Glutamatergic neuron (in vitro differentiated cells): Measurements from ENCODE around the gene COL15A1. TPM values are rescaled to one million over a fixed set of nuclear protein-coding genes. Genes with fewer than 3 reads are reported as not detected.

Experiments
- DNase-seq: peaks from one replicate; pipeline ENCODE4 v3.0.0; 2022
- H3K27ac Mint-ChIP-seq: one replicate; pipeline ENCODE4 v1.8.0; 2020; ENCODE audit warnings: mild to moderate bottlenecking, mixed read lengths, inconsistent platforms; ENCODE audit not compliant: unreplicated experiment
- H3K27me3 Mint-ChIP-seq: one replicate; pipeline ENCODE4 v1.8.0; 2020; ENCODE audit warnings: mild to moderate bottlenecking, moderate library complexity, mixed read lengths, inconsistent platforms; ENCODE audit not compliant: unreplicated experiment
- H3K36me3 Mint-ChIP-seq: one replicate; pipeline ENCODE4 v1.8.0; 2020; ENCODE audit warnings: mild to moderate bottlenecking, mixed read lengths, inconsistent platforms; ENCODE audit not compliant: unreplicated experiment
- H3K4me1 Mint-ChIP-seq: one replicate; pipeline ENCODE4 v1.8.0; 2020; ENCODE audit warnings: mild to moderate bottlenecking, low read depth, mixed read lengths, inconsistent platforms; ENCODE audit not compliant: unreplicated experiment
- H3K4me3 Mint-ChIP-seq: one replicate; pipeline ENCODE4 v1.8.0; 2020; ENCODE audit warnings: mild to moderate bottlenecking, mixed read lengths, inconsistent platforms; ENCODE audit not compliant: unreplicated experiment
- H3K9me3 Mint-ChIP-seq: one replicate; pipeline ENCODE4 v1.8.0; 2020; ENCODE audit warnings: mild to moderate bottlenecking, moderate library complexity, mixed read lengths, inconsistent platforms; ENCODE audit not compliant: unreplicated experiment
- total RNA-seq: library from RNA; stranded (reverse); fragmentation: NEBNext Ultra II Directional; extraction: Animal tissue kit (Norgen Biotek cat#: 25700); gene quantifications from one replicate; pipeline ENCODE4 v1.2.1, GENCODE V29; 2021; ENCODE audit not compliant: unreplicated experiment
- TF ChIP-seq, protein P1 (sequence below): fragments of 200-600 bp; sonication (generic); IDR thresholded peaks from one replicate; pipeline ENCODE4 v1.5.0; 2021; ENCODE audit not compliant: partially characterized antibody, unreplicated experiment

Gene COL15A1
- total RNA-seq, 1 donor from 2014 or later: not detected

DNA sequence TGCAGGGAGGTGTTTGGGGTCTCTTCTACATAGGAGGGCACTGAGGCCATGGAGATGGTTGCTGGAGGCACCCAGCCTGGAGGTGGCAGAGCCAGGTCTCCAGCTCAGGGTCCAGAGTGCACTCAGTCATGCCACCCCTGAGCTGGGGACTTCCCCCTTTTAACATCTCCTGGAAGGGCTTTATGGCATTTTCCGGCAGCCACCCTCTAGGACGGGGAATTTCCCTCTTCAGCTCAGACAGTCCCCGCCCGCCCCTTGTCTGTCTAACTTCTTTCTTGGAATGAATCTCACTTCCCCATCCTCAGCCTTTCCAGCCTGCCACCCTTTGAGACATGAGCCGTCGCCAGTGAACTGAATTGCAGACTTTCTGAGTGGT lies 49.9 kb downstream of the COL15A1 start:
- no peak for DNase-seq

DNA sequence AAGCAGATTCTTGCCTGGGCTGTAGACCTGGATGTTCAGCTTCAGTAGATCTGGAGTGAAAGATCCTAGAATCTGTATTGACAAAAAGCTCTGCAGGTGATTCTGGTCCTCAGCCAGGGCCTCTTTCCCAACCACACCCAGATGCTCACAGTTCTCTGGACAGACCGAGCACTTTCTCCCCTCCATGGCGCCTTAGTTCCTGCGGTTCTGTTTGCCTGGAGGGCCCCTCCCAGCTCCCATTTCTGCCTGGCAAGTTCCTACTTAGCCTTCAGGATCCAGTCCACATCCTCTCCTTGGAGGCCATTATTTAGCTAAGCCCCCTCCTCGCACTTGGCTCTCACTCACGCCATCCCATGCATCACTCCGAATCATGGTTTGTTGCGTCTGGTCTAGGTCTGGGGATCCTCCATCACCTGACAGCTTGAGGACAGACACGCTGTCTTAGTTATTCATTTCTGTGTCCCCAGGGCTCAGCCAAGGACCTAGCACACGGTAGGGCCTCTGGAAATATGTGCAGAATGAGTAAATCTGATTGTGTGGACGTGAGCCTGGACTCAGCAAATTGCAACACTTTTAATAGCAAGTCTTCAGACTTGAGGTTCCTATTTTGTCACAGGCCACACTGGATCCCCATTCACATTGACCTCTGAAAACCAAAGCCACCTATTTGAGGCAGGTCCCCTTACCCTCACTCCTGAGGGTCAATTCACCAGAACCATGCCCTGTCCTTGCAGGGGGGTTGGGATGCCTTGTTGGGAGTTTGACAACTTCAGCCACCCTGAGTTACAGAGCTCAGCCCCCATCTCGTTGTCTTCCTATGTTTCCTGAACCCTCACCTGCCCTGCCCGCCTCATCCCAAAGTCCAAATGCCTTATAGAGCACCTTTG lies 50.7 kb downstream of the COL15A1 start:
- Mint-ChIP-seq H3K27me3 (peaks cover 10% of the 10 kb centered on the region), H3K4me3 (no peak overlapping the region), H3K9me3 (peaks cover 3% of the 10 kb centered on the region), H3K4me1 (peaks cover 8% of the 10 kb centered on the region), H3K27ac (no peak overlapping the region), H3K36me3 (no peaks in the 10 kb centered on the region)
- no peak for DNase-seq
- TF ChIP-seq, protein P1, sequence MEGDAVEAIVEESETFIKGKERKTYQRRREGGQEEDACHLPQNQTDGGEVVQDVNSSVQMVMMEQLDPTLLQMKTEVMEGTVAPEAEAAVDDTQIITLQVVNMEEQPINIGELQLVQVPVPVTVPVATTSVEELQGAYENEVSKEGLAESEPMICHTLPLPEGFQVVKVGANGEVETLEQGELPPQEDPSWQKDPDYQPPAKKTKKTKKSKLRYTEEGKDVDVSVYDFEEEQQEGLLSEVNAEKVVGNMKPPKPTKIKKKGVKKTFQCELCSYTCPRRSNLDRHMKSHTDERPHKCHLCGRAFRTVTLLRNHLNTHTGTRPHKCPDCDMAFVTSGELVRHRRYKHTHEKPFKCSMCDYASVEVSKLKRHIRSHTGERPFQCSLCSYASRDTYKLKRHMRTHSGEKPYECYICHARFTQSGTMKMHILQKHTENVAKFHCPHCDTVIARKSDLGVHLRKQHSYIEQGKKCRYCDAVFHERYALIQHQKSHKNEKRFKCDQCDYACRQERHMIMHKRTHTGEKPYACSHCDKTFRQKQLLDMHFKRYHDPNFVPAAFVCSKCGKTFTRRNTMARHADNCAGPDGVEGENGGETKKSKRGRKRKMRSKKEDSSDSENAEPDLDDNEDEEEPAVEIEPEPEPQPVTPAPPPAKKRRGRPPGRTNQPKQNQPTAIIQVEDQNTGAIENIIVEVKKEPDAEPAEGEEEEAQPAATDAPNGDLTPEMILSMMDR: no peak

More for the DNA sequence above, 49.9 kb downstream of the COL15A1 start:
- Mint-ChIP-seq H3K27me3 (peaks cover 12% of the 10 kb centered on the region), H3K9me3 (peaks cover 3% of the 10 kb centered on the region), H3K4me1 (peaks cover 5% of the 10 kb centered on the region), H3K4me3 (no peak overlapping the region), H3K36me3 (no peaks in the 10 kb centered on the region), H3K27ac (no peak overlapping the region)
- TF ChIP-seq, protein P1: no peak

DNA sequence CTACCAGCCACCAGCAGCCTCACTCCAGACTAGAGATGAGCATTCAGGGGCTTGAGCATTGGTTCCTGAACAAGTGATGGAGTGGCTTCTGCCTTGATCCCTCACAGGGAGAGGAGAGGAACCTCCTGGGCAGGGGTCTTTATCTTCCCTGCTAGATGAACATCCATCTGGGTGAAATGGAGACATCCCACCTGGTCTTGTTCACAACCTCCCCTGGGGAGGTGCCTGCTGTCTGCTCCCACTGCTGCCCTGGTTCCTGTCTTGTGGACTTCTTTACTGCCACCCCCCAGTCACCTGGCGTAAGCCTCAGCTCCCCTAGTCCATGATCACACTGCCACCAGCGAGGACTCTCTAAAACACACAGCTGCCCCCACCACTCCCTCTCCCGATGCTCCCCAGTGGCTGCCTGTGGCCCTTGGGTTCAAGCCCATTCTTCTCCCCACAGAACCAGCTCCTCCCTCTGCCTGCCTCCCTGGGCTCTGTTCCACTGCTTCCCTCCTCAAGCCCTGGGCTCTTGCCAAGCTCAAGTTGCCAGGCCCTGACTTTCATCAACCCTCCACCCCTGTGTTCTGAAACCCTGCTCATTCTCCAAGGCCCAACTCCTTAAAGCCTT lies 51.5 kb downstream of the COL15A1 start:
- Mint-ChIP-seq H3K27me3 (peaks cover 9% of the 10 kb centered on the region), H3K36me3 (no peaks in the 10 kb centered on the region), H3K9me3 (peaks cover 3% of the 10 kb centered on the region), H3K27ac (no peak overlapping the region), H3K4me3 (no peak overlapping the region), H3K4me1 (peaks cover 8% of the 10 kb centered on the region)
- TF ChIP-seq, protein P1: no peak
- no peak for DNase-seq

DNA sequence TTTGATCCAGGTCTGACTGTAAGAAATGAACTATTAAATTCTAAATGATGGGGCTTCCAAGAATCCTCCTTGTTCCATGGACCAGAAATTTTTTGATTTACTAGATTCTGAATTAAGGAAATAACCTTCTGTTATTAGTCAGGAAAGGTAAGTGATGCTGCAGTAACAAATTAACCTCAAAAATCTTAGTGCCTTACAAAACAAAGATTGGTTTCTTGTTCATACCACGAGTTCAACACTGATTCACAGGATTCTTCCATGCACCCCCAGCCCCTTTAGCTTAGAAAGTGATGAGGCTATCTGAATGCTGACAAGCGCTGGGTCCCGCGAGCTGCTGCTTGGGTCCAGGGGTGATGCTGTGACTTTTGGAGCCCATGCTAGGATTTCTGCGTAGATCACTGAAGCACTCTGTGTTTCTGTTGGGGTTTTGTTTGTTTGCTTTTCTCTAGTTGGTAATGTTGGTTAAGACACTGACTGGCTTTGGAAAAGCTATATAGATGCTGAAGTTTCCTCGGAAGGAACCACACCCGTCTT lies 52.3 kb downstream of the COL15A1 start:
- H3K27me3 Mint-ChIP-seq: peaks cover 6% of the 10 kb centered on the region
- peaks cover 8% of the 10 kb centered on the region for H3K4me1 Mint-ChIP-seq
- DNase-seq: no peak
- H3K36me3 Mint-ChIP-seq: no peaks in the 10 kb centered on the region
- H3K4me3 Mint-ChIP-seq: no peak overlapping the region
- H3K9me3 Mint-ChIP-seq: peaks cover 5% of the 10 kb centered on the region
- TF ChIP-seq, protein P1: no peak
- H3K27ac Mint-ChIP-seq: no peak overlapping the region

DNA sequence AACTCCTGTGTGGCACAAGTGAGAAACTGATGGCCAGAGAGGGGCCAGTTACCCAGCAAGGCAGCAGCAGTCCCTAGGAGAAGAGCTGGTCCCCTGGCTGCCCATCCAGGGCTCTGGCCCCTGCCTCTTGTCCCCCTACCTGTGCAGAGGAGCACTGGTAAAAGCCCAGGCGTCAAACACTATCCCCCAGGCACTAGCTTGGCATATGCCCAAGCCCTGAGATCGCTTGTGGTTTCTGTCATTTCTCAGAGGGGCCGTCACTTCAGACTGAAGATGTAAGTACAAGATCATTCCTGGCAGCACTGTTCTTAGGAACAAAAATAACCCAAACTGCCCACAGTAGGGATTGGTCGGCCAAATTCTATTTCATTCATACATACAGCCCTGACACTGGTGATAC lies 53.9 kb downstream of the COL15A1 start:
- H3K4me3 Mint-ChIP-seq: no peak overlapping the region
- TF ChIP-seq, protein P1: no peak
- DNase-seq: no peak
- H3K36me3 Mint-ChIP-seq: no peaks in the 10 kb centered on the region
- H3K27ac Mint-ChIP-seq: no peak overlapping the region
- peaks cover 6% of the 10 kb centered on the region for H3K27me3 Mint-ChIP-seq
- peaks cover 5% of the 10 kb centered on the region for H3K9me3 Mint-ChIP-seq
- peaks cover 8% of the 10 kb centered on the region for H3K4me1 Mint-ChIP-seq
